ENCODE results near the gene KCTD6. TPM values are rescaled to one million over a fixed set of nuclear protein-coding genes. Genes with fewer than 3 reads are reported as not detected.

The KCTD6 gene
- total and polyA plus RNA-seq, 2 of the 8 experiments (the other 6 are each of a cell fraction or from before 2014, with no cell fraction given) = 17.4 to 21.4 TPM

GRCh38 chr3:58466899-58467563 is 24.9 kb upstream of the KCTD6 start (continued):
- TF ChIP-seq EP300 (IDR thresholded peaks at IDR 0.05; ENCODE audit: borderline replicate concordance in 1 of 2, low read depth in 2 of 2, low read length in 2 of 2) = no peak
- TF ChIP-seq MAFK (IDR thresholded peaks at IDR 0.05; ENCODE audit: low read depth, low read length) = no peak
- TF ChIP-seq CBX5 (IDR thresholded peaks at IDR 0.05; ENCODE audit: low read depth, low read length) = no peak
- TF ChIP-seq NANOG (IDR thresholded peaks at IDR 0.05; ENCODE audit: insufficient read depth, low read depth, low read length, poor library complexity, severe bottlenecking) = no peak
